Hematopoietic multipotent progenitor cell treated with erythropoietin and hydrocortisone succinate and interleukin-3 and kit ligand, for 8 days (in vitro differentiated cells): Measurements from ENCODE around the gene LRRC32.
"Not testable (repeated sequence)": the region's sequence is repeated elsewhere in the genome, so short reads cannot be mapped to it uniquely, and the experiment has no call there.

ENCODE experiments used
- DNase-seq: peaks from one replicate; pipeline ENCODE4 v3.0.0-alpha.2; 2015

LRRC32 gene

GRCh38 chr11:76626921-76627401 is 43.6 kb downstream of the LRRC32 start:
- peak; percentile 48 for DNase-seq

DNA sequence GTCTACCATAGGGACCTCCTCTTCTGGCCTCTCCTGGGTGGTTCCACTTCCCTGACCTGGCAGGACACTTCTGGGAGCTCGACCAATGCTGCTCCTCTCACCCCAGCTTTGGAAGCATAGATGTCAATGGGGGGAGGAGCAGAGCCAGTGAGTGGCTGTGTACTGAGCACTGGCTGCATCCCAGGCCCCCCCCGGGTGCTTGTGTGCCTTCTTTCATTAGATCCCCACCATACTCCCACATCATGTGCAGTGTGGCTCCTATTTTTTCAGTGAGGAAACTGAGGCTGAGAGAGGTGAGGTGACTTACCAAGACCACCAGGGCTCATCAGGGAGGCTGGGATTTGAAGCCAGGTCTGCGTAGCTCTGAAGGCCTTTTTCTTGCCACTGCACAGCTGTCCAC is 44.3 kb downstream of the LRRC32 start:
- DNase-seq: no peak

DNA sequence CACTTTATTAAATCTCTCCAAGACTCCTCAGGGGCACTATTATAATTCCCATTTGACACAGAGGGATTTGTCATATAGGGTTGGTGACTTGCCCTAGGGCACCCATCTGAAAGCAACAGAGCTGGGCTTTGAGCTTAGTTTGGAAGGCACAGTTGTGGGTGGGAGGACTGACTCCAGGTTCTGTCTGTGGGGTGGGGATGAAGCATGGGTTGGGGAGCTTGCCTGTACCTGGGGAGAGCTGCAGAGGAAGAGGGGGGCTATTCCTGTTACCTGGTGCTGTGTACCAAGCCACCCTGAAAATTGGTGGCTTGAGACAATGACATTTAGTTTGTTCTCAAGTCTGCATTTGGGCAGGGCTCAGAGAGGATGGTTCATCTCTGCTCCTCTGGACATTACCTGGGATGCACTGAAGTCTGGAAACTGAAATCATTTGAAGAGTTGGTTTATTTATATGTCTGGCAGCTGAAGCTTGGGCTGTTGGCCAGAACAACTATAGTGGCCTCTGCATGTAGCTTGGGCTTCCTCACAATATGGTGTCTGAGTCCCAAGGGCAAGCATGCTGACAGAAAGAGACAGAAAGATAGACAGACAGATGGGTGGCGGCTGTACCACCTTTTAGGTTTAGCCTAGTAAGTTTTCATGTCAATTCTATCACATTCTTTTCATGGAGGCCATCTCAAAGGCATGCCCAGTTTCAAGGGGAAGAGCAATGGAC is 44.9 kb downstream of the LRRC32 start:
- no peak for DNase-seq

- DNase-seq: no peak
Observed at GRCh38 chr11:76624500-76625379, 45.8 kb downstream of the LRRC32 start.

DNA sequence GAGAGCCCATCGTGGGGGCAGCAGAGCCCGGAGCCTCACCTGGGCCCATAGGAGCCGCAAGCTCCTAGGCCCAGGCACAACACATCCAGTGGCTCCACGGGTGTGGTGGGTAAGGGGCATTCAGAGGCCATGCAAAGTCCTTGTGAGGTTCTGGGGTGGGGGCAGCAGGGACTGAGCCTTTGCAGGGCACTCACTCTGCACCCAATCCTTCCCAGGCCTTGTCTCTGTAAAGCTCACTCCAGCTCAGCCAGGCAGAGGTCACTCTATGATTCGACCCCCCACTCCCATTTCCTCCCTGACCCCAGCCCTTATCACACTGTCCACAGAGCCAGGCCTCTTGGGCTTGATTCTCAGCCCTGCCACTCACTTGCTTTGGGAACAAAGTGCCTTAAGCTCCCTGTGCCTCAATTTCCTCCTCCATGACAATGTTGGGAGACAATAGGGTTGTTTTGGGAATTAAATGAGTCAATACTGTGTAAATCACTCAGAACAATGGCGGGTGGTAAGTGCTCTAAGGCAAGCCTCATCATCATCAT is 46.6 kb downstream of the LRRC32 start:
- DNase-seq: no peak

DNA sequence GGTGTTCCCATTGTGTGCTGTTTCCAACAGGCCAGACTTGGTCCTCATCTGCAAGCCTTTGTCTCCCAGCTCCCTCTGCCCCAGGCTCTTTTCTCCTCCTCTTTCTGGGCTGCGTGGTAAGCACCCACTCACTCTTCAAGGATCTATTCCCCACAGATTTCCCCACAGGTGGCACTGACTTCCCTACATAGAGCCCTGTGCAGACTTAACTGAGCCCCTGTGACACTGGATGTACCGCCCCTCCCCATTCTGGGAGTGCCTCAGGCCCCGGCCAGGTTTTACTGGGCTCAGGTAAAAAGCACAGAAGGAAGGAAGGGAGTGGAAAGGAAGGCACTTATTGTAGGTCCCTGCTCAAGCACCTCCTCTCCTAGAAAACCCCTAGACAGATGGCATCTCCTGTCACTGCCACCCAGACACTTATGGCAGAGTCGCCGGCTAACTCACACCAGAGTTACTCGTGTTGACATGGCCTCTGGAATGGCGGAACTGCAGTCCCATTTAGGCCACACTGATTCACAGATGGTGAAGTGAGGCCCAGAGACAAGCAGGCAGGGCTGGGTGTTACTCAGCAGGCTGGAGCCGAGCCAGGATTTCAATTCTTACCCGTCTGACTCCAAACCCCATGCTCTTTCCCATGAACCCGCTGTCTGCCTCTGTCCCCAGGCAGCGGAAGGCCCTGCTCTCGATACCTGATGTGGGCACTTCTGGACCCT is 47.2 kb downstream of the LRRC32 start:
- no peak for DNase-seq

DNA sequence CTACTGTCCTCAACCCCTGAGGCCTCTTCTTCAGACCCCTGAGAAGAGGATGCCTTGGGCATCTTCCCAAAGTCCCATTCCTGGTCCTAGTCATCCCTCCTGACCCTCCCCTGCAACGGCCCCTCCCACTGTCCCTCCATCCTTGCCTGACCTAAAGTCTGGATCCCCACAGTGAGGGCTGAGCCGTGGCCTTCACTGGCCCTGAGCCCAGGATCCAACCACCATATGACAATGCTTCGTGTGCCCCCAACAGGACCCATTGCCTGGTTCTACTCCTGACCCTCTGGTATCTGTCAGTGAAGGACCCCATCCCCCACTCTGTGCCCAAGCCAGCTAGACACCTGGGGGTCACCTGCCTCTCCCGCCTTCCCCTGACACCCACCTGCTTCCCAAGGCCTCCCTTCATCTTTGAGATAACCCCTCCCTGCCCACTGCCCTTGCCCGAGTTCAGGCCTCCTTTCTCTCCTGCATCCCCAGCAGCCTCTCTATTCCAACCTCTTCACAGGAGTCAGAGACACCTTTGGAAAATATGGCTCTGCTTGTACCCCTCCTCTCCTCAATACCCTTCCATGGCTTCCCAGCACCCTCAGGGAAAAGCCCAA is 48.0 kb downstream of the LRRC32 start:
- no peak for DNase-seq

DNA sequence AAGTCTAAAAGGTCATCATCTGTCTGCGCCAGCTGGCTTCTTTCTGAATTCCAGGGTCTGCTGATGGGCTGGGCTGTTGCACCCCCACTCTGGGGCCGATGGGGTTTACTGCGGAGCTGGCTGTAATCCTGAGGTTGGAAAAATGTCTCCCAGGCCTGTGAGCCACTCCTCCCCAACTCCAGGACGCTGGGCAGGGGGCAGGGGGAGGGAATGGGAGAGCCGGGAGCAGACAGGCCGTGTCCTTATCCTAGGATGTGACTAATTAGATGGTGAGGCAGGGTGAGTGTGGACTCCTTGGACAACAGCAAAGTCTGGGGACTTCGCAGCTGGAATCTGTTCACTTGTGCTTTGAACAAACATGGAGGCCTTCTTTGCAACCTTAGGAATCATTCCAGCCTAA is 48.7 kb downstream of the LRRC32 start:
- no peak for DNase-seq

- no peak for DNase-seq
Observed at GRCh38 chr11:76621466-76621865, 49.1 kb downstream of the LRRC32 start.

- DNase-seq: no peak
Observed at GRCh38 chr11:76620489-76620888, 50.1 kb downstream of the LRRC32 start.

DNA sequence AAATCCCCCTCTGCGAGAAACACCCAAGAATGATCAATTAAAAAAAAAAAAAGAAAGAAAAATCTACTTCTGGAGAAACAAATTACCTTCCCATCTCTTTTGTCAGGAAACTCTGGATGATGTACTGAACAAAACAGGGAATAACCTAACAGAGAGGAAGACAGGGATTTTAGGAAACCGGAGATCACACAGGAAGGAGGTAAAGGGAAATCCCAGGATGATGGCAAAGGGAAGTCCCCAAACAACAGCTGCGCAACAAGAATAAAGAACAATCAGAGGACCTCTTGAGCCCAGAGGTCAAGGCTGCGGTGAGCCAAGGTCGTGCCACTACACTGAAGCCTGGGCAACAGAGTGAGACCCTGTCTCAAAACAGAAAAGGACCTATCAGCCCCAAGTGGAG is 50.7 kb downstream of the LRRC32 start:
- DNase-seq: not testable (repeated sequence)

DNA sequence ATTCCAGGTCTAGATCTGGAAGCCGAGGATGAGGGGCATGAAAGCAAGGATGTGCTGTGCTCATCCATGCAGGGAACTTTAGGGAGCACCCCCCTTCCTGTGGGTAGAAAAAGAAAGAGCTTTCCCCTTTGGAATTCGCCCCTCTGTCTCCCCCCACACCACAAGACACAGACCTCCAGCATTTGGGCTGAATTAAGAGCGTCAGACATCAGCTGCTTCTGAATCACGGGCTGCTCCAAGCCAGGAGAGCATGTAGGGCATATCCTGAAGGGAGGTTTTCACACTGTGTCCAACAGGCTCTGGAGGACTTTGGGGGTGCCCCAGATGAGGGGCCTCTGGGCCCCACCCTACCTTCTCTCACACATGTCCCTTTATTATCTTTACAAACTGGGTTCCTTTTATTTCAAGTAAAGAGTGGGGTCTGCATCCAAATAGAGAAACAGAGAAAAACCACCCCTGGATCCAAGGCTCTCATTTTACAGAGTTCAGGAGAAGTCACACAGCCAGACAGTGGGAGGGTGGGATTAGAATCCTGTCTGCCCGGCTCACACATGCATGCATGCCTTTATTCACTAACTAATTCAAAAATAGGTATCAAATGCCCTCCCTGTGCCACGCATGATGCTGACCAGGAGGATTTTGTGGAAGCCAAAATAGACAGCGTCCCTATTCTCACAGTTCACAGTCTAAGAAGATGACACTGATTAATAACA is 52.8 kb downstream of the LRRC32 start:
- no peak for DNase-seq

GRCh38 chr11:76616676-76617552 is 53.6 kb downstream of the LRRC32 start:
- no peak for DNase-seq

GRCh38 chr11:76615950-76616349 is 54.6 kb downstream of the LRRC32 start:
- no peak for DNase-seq

DNA sequence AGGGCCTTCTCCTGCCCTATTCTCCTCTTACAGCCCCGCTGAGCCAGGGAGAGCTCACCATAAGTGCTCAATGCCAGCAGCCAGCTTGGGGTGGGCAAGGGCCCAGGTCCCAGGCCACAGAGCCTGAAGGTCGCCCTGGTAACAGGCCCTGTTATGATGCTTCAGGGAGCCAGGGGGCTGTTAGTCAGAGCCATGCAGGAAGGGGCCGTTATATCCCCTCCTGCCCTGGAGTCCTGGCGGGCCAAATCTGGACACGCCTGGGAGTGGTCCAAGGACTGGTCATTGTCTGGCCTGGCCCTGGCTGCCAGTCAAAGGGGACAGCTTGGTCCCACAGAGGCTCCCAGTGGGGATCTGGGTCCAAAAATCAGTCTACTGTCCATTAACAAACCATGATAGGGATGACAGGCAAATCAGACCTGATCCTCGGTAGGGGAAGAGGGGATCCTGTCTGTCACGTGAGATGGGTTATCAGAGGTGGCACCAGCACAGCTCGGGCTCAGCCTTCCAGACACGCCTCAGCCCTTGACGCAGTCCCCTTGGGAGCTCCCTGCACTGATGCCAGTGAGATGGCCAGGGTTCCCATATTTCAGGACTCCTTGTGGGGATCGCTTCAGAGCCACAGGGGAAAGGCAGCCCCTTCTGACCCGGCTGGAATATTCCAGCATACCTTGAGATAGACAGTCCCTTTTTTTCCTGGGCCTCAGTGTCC is 55.9 kb downstream of the LRRC32 start:
- DNase-seq: no peak

DNA sequence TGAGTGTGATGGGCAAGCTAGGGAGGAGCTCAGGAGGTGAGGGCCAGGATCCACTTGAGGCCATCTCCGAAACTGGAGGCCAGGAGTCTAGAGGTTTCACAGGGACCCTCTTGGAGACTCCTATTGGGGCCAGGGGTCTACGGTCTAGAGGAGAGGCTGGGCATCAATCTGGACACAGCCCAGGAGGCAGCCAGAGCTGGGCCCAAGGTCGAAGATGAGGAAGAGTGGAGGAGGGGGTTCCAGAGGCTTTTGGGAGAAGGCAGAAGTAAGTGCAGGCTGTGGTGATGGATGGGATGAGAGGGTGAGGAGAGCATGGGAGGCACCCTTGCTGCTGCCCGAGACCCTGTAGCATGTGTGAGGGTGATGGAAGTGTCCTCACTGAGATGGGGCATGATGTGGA is 56.6 kb downstream of the LRRC32 start:
- no peak for DNase-seq

- DNase-seq: no peak
Observed at GRCh38 chr11:76612226-76612625, 58.3 kb downstream of the LRRC32 start.

GRCh38 chr11:76610871-76611475 is 59.6 kb downstream of the LRRC32 start:
- DNase-seq: no peak

- no peak for DNase-seq
Observed at GRCh38 chr11:76610371-76610770, 60.2 kb downstream of the LRRC32 start.
